Trophoblast cell (in vitro differentiated cells and primary cell): ENCODE data around the gene PLCG1.
A peak's percentile ranks its signal among the peaks of the same experiment; 100 is the strongest.

ENCODE experiments used
- DNase-seq, 2 donors: peaks; one replicate each; pipeline ENCODE4 v3.0.0-alpha.2; 2016
- H2AFZ ChIP-seq: 2 replicates; pipeline ENCODE4 v1.6.1; 2013; ENCODE audit warnings: low read length, moderate library complexity, mild to moderate bottlenecking; ENCODE audit not compliant: insufficient read depth, poor library complexity
- H2AK5ac ChIP-seq: 2 replicates; pipeline ENCODE4 v1.6.1; 2013; ENCODE audit warnings: mild to moderate bottlenecking, low read length
- H2BK120ac ChIP-seq: 2 replicates; pipeline ENCODE4 v1.6.1; 2013; ENCODE audit warnings: low read length, mild to moderate bottlenecking, moderate library complexity; ENCODE audit not compliant: insufficient read depth, poor library complexity
- H2BK12ac ChIP-seq: 2 replicates; pipeline ENCODE4 v1.6.1; 2013; ENCODE audit warnings: mild to moderate bottlenecking, low read length, moderate library complexity
- H2BK5ac ChIP-seq: 2 replicates; pipeline ENCODE4 v1.6.1; 2013; ENCODE audit warnings: low read length, low read depth, moderate library complexity, mild to moderate bottlenecking; ENCODE audit not compliant: poor library complexity
- H3K14ac ChIP-seq: 2 replicates; pipeline ENCODE4 v1.6.1; 2013; ENCODE audit warnings: mild to moderate bottlenecking, low read length
- H3K18ac ChIP-seq: 2 replicates; pipeline ENCODE4 v1.6.1; 2013; ENCODE audit warnings: mild to moderate bottlenecking, low read length
- H3K23ac ChIP-seq: 2 replicates; pipeline ENCODE4 v1.6.1; 2013; ENCODE audit warnings: low read length
- H3K27ac ChIP-seq: 2 replicates; pipeline ENCODE4 v1.5.1; 2013; ENCODE audit warnings: low read depth, mild to moderate bottlenecking, inconsistent platforms, low read length, moderate library complexity
- H3K27me3 ChIP-seq: 2 replicates; pipeline ENCODE4 v1.6.1; 2013; ENCODE audit warnings: inconsistent platforms, mild to moderate bottlenecking, low read length, moderate library complexity; ENCODE audit not compliant: insufficient read depth
- H3K36me3 ChIP-seq, 2 experiments: 1 replicate in 1 of 2; 2 replicates in 1 of 2; pipeline ENCODE4 v1.6.1; 2013; ENCODE audit warnings: low read length in 2 of 2, mild to moderate bottlenecking in 2 of 2, moderate library complexity in 1 of 2; ENCODE audit not compliant: insufficient read depth in 2 of 2, control insufficient read depth in 1 of 2
- H3K4ac ChIP-seq: 2 replicates; pipeline ENCODE4 v1.6.1; 2013; ENCODE audit warnings: low read depth, mild to moderate bottlenecking, low read length, moderate library complexity
- H3K4me1 ChIP-seq, 2 experiments: 1 replicate in 1 of 2; 2 replicates in 1 of 2; pipeline ENCODE4 v1.6.1; 2013; ENCODE audit warnings: low read length in 2 of 2, mild to moderate bottlenecking in 2 of 2, moderate library complexity in 1 of 2; ENCODE audit not compliant: insufficient read depth in 2 of 2, control insufficient read depth in 1 of 2
- H3K4me2 ChIP-seq: 2 replicates; pipeline ENCODE4 v1.6.1; 2013; ENCODE audit warnings: inconsistent platforms, mild to moderate bottlenecking, low read length, moderate library complexity
- H3K4me3 ChIP-seq: 2 replicates; pipeline ENCODE4 v1.5.1; 2013; ENCODE audit warnings: mild to moderate bottlenecking, low read depth, low read length, inconsistent platforms
- H3K79me1 ChIP-seq: one replicate; pipeline ENCODE4 v1.6.1; 2013; ENCODE audit warnings: low read length
- H3K79me2 ChIP-seq: 2 replicates; pipeline ENCODE4 v1.6.1; 2013; ENCODE audit warnings: low read length, mild to moderate bottlenecking; ENCODE audit not compliant: control insufficient read depth, insufficient read depth, poor library complexity
- H3K9ac ChIP-seq: 2 replicates; pipeline ENCODE4 v1.6.1; 2013; ENCODE audit warnings: mild to moderate bottlenecking, low read length
- H3K9me3 ChIP-seq: 2 replicates; pipeline ENCODE4 v1.6.1; 2013; ENCODE audit warnings: low read depth, mild to moderate bottlenecking, control low read depth, inconsistent platforms, low read length; ENCODE audit not compliant: insufficient read depth
- H4K12ac ChIP-seq: 2 replicates; pipeline ENCODE4 v1.6.1; 2013; ENCODE audit warnings: low read depth, mild to moderate bottlenecking, low read length, moderate library complexity
- H4K8ac ChIP-seq: 2 replicates; pipeline ENCODE4 v1.6.1; 2013; ENCODE audit warnings: low read depth, mild to moderate bottlenecking, low read length, moderate library complexity
- H4K91ac ChIP-seq: one replicate; pipeline ENCODE4 v1.6.1; 2013; ENCODE audit warnings: low read depth, mild to moderate bottlenecking, low read length, moderate library complexity
- WGBS: extraction: QIAGEN DNeasy Blood & Tissue Kit; methylation state at CpG from one replicate; pipeline ENCODE4 v1.1.7; 2013; ENCODE audit warnings: missing lambda C conversion rate; ENCODE audit not compliant: insufficient read length, insufficient coverage; ENCODE audit errors: extremely low coverage; 5-methylcytosine and 5-hydroxymethylcytosine counted together

PLCG1 gene

GRCh38 chr20:41170386-41171105 lies 33.2 kb downstream of the PLCG1 start:
- Histone ChIP-seq H2BK120ac (no peak overlapping the region), H3K27me3 (no peaks in the 10 kb centered on the region), H3K4ac (no peak overlapping the region), H3K27ac (no peak overlapping the region), H3K18ac (no peak overlapping the region), H3K36me3 (peaks cover 93 to 94% of the 10 kb centered on the region in 2 experiments), H3K9ac (no peak overlapping the region), H3K14ac (no peak overlapping the region), H2BK5ac (no peak overlapping the region), H3K4me1 (no peaks in the 10 kb centered on the region), H3K79me2 (no peaks in the 10 kb centered on the region), H3K4me2 (no peak overlapping the region), H4K12ac (no peak overlapping the region), H3K23ac (no peak overlapping the region), H3K79me1 (no peaks in the 10 kb centered on the region), H4K8ac (no peak overlapping the region), H2AK5ac (no peak overlapping the region), H3K4me3 (no peak overlapping the region), H2BK12ac (no peak overlapping the region), H2AFZ (no peak overlapping the region), H3K9me3 (no peaks in the 10 kb centered on the region), H4K91ac (no peak overlapping the region)
- DNase-seq = no peak
- 100% methylated on average over 1 of the region's 6 CpGs for WGBS

DNA sequence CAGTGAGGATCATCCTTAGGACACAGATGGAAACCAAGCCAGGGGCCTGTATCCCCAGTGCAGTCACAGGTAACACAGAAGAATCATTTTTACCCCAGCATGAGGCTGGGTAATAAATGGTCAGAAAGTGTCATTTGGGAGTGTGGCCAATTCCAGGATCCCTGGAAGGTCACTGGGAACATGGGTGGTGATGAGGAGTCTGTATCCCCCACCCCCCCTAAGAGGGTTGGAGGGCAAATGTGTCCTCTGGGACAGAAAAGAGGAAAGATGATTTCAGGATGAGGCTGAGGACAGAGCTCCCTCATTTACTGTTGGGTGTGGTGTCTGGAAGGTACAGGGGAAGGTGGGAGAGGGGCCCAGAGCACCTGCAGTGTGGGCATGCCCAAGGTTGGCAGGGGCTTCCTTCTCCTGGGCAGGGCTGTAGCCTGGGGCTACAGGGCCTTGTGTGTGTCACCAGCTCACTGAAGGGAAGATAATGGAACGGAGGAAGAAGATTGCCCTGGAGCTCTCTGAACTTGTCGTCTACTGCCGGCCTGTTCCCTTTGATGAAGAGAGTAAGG lies 34.5 kb downstream of the PLCG1 start:
- H3K36me3 ChIP-seq = peaks cover 87 to 93% of the 10 kb centered on the region in 2 experiments
- no peak overlapping the region for H4K91ac ChIP-seq
- no peak overlapping the region for H4K8ac ChIP-seq
- H2AK5ac ChIP-seq = no peak overlapping the region
- no peaks in the 10 kb centered on the region for H3K27me3 ChIP-seq
- H3K4me3 ChIP-seq = no peak overlapping the region
- DNase-seq = no peak
- H3K4me2 ChIP-seq = no peak overlapping the region
- no peak overlapping the region for H3K27ac ChIP-seq
- H3K4ac ChIP-seq = no peak overlapping the region
- no peak overlapping the region for H4K12ac ChIP-seq
- no peak overlapping the region for H2BK120ac ChIP-seq
- H2BK12ac ChIP-seq = no peak overlapping the region
- H3K9me3 ChIP-seq = no peaks in the 10 kb centered on the region
- H3K14ac ChIP-seq = no peak overlapping the region
- no peaks in the 10 kb centered on the region for H3K4me1 ChIP-seq
- H3K9ac ChIP-seq = no peak overlapping the region
- no peak overlapping the region for H3K23ac ChIP-seq
- no peaks in the 10 kb centered on the region for H3K79me2 ChIP-seq
- WGBS = no CpG with 5 or more reads among the region's 3 CpGs
- no peaks in the 10 kb centered on the region for H3K79me1 ChIP-seq
- H3K18ac ChIP-seq = no peak overlapping the region
- H2BK5ac ChIP-seq = no peak overlapping the region
- H2AFZ ChIP-seq = no peak overlapping the region

DNA sequence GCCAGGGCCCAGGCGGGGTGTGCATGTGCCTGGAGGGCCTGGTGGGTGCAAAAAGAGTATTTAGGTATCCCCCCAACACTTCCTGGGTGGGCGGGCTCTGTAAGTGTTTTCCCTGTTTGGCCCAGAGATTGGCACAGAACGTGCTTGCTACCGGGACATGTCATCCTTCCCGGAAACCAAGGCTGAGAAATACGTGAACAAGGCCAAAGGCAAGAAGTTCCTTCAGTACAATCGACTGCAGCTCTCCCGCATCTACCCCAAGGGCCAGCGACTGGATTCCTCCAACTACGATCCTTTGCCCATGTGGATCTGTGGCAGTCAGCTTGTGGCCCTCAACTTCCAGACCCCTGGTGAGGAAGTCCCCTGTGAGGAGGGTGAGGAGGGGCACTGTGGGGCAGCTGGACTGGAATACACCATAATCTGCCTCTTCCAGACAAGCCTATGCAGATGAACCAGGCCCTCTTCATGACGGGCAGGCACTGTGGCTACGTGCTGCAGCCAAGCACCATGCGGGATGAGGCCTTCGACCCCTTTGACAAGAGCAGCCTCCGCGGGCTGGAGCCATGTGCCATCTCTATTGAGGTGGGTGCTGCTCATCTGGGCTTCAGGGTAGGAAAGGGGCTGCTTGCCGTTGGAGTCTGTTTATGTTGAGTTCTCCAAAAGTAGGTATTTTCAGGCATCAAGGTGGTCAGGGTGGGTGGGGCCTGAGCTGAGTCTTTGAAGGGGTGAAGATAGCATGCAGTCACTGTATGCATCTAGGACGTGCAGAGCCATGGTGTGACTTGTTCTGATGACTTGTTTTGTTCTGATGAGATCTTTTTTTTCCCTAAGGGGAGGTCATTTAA lies 35.2 kb downstream of the PLCG1 start:
- no peak overlapping the region for H3K23ac ChIP-seq
- no peaks in the 10 kb centered on the region for H3K79me2 ChIP-seq
- no peak overlapping the region for H2BK5ac ChIP-seq
- no peak overlapping the region for H4K8ac ChIP-seq
- DNase-seq = peak in 1 of 2 donors; percentile 36
- H3K4me1 ChIP-seq = peaks cover 4 to 6% of the 10 kb centered on the region in 2 experiments
- WGBS = no CpG with 5 or more reads among the region's 18 CpGs
- no peak overlapping the region for H3K9ac ChIP-seq
- no peak overlapping the region for H3K14ac ChIP-seq
- no peak overlapping the region for H2BK120ac ChIP-seq
- H4K12ac ChIP-seq = no peak overlapping the region
- H3K79me1 ChIP-seq = no peaks in the 10 kb centered on the region
- H3K4me3 ChIP-seq = no peak overlapping the region
- H2AFZ ChIP-seq = no peak overlapping the region
- H3K27ac ChIP-seq = no peak overlapping the region
- no peaks in the 10 kb centered on the region for H3K9me3 ChIP-seq
- no peak overlapping the region for H3K4me2 ChIP-seq
- no peak overlapping the region for H2AK5ac ChIP-seq
- H3K4ac ChIP-seq = no peak overlapping the region
- H4K91ac ChIP-seq = no peak overlapping the region
- no peak overlapping the region for H2BK12ac ChIP-seq
- no peak overlapping the region for H3K18ac ChIP-seq
- no peaks in the 10 kb centered on the region for H3K27me3 ChIP-seq
- peaks cover 84 to 91% of the 10 kb centered on the region in 2 experiments for H3K36me3 ChIP-seq

DNA sequence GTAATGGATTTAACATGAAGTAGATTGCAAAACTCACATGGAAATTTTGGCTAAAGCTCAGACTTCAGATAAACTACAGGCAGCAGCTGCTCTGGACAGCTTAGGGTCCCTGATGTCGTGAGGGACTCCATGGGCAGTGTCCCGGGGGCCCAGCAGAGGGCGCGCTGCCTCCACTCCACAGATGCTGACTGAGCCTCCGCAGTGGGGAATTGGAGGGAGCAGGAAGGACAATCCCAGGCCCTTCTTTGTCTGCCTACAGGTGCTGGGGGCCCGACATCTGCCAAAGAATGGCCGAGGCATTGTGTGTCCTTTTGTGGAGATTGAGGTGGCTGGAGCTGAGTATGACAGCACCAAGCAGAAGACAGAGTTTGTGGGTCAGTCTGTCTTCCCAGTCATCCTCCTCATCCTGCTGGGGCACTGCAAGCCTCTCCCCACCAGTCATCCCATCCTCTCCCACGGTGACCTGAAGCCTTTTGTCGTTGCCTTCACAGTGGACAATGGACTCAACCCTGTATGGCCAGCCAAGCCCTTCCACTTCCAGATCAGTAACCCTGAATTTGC lies 35.9 kb downstream of the PLCG1 start:
- H2AFZ ChIP-seq = no peak overlapping the region
- no CpG with 5 or more reads among the region's 9 CpGs for WGBS
- no peak overlapping the region for H2BK12ac ChIP-seq
- no peak overlapping the region for H3K14ac ChIP-seq
- H3K9ac ChIP-seq = no peak overlapping the region
- H3K36me3 ChIP-seq = peaks cover 77 to 84% of the 10 kb centered on the region in 2 experiments
- no peaks in the 10 kb centered on the region for H3K9me3 ChIP-seq
- H3K79me2 ChIP-seq = no peaks in the 10 kb centered on the region
- peaks cover 4 to 8% of the 10 kb centered on the region in 2 experiments for H3K4me1 ChIP-seq
- DNase-seq = peak; percentile 53 to 81
- no peak overlapping the region for H3K18ac ChIP-seq
- H3K4me2 ChIP-seq = no peak overlapping the region
- no peak overlapping the region for H4K8ac ChIP-seq
- no peak overlapping the region for H2BK120ac ChIP-seq
- H3K27ac ChIP-seq = no peak overlapping the region
- no peak overlapping the region for H4K91ac ChIP-seq
- no peak overlapping the region for H4K12ac ChIP-seq
- H3K23ac ChIP-seq = no peak overlapping the region
- no peak overlapping the region for H3K4ac ChIP-seq
- H3K79me1 ChIP-seq = no peaks in the 10 kb centered on the region
- no peak overlapping the region for H2AK5ac ChIP-seq
- no peak overlapping the region for H2BK5ac ChIP-seq
- H3K27me3 ChIP-seq = no peaks in the 10 kb centered on the region
- no peak overlapping the region for H3K4me3 ChIP-seq
